IMR-90 (cell line): ENCODE measurements around the gene CREB5. TPM values are rescaled to one million over a fixed set of nuclear protein-coding genes. Genes with fewer than 3 reads are reported as not detected.

Experiments
- ATAC-seq: fragments of 200-7000 bp; cut with Tn5 transposase; 2 replicates; pipeline ENCODE4 v1.9.1; 2020; ENCODE audit warnings: low read depth, mild to moderate bottlenecking, moderate library complexity
- BruUV-seq: library from RNA; stranded (reverse); fragments of 400-500 nt; replicated peaks from 2 replicates; lab custom pipeline; 2021; lab: Mats Ljungman, UMichigan
- CTCF ChIA-PET: fragments of 300-600 bp; formaldehyde crosslinking; extraction: SDS; loops from one replicate; lab custom pipeline; 2021; ENCODE audit warnings: antibody characterized with exemption; lab: Yijun Ruan, JAX
- POLR2A ChIA-PET: fragments of 300-600 bp; sonication (Branson Sonifier 250); formaldehyde crosslinking; loops from one replicate; lab custom pipeline; 2022; ENCODE audit warnings: antibody characterized with exemption; ENCODE audit not compliant: unreplicated experiment; lab: Charles Lee
- DNase-seq: peaks from one replicate; pipeline ENCODE4 v3.0.0; 2013
- H2AFZ ChIP-seq: replicated peaks from 2 replicates; pipeline ENCODE3; 2013; ENCODE audit warnings: low read length, mild to moderate bottlenecking; ENCODE audit not compliant: poor library complexity
- H2AK5ac ChIP-seq: 2 replicates; pipeline ENCODE4 v1.6.1; 2013; ENCODE audit warnings: low read depth, low read length, inconsistent platforms
- H2AK9ac ChIP-seq: replicated peaks from 2 replicates; pipeline ENCODE3; 2013; ENCODE audit warnings: mild to moderate bottlenecking, low read depth, low read length, moderate library complexity; ENCODE audit not compliant: poor library complexity
- H2BK120ac ChIP-seq: 2 replicates; pipeline ENCODE4 v1.6.1; 2013; ENCODE audit warnings: low read depth, low read length, inconsistent platforms
- H2BK15ac ChIP-seq: 3 replicates; pipeline ENCODE4 v1.6.1; 2013; ENCODE audit warnings: low read depth, low read length, inconsistent platforms
- H2BK20ac ChIP-seq: 2 replicates; pipeline ENCODE4 v1.6.1; 2013; ENCODE audit warnings: low read depth, mild to moderate bottlenecking, inconsistent platforms, low read length, moderate library complexity
- H2BK5ac ChIP-seq: 2 replicates; pipeline ENCODE4 v1.6.1; 2013; ENCODE audit warnings: mild to moderate bottlenecking, low read depth, low read length, inconsistent platforms; ENCODE audit not compliant: poor library complexity, severe bottlenecking
- H3K14ac ChIP-seq: replicated peaks from 2 replicates; pipeline ENCODE4 v1.6.1; 2013; ENCODE audit warnings: low read depth, low read length, inconsistent platforms
- H3K18ac ChIP-seq: 2 replicates; pipeline ENCODE4 v1.6.1; 2013; ENCODE audit warnings: low read depth, low read length, control low read depth
- H3K23ac ChIP-seq: 2 replicates; pipeline ENCODE4 v1.6.1; 2013; ENCODE audit warnings: low read depth, low read length, inconsistent platforms
- H3K27ac ChIP-seq: 2 replicates; pipeline ENCODE4 v1.5.1; 2013; ENCODE audit warnings: mild to moderate bottlenecking, control low read depth, low read length; ENCODE audit not compliant: insufficient read depth
- H3K27me3 ChIP-seq: 2 replicates; pipeline ENCODE4 v1.6.1; 2013; ENCODE audit warnings: low read length; ENCODE audit not compliant: control insufficient read depth, insufficient read depth
- H3K36me3 ChIP-seq: 2 replicates; pipeline ENCODE4 v1.6.1; 2013; ENCODE audit warnings: low read length, mixed read lengths; ENCODE audit not compliant: control insufficient read depth, insufficient read depth
- H3K4ac ChIP-seq: 2 replicates; pipeline ENCODE4 v1.6.1; 2013; ENCODE audit warnings: low read depth, low read length, inconsistent platforms
- H3K4me1 ChIP-seq: 2 replicates; pipeline ENCODE4 v1.6.1; 2013; ENCODE audit warnings: low read length, mixed read lengths; ENCODE audit not compliant: control insufficient read depth, insufficient read depth
- H3K4me2 ChIP-seq: 2 replicates; pipeline ENCODE4 v1.6.1; 2013; ENCODE audit warnings: low read depth, mild to moderate bottlenecking, control low read depth, low read length, moderate library complexity
- H3K4me3 ChIP-seq: 2 replicates; pipeline ENCODE4 v1.5.1; 2013; ENCODE audit warnings: low read depth, mild to moderate bottlenecking, control low read depth, low read length, moderate library complexity; ENCODE audit not compliant: insufficient read depth
- H3K56ac ChIP-seq: 2 replicates; pipeline ENCODE4 v1.6.1; 2013; ENCODE audit warnings: low read length, inconsistent platforms; ENCODE audit not compliant: insufficient read depth; ENCODE audit errors: extremely low read depth
- H3K79me1 ChIP-seq, 2 experiments: 2 replicates each; pipeline ENCODE4 v1.6.1; 2013; ENCODE audit warnings: low read length in 2 of 2, inconsistent platforms in 1 of 2, low read depth in 1 of 2
- H3K9ac ChIP-seq: 2 replicates; pipeline ENCODE4 v1.6.1; 2013; ENCODE audit warnings: low read depth, low read length, control low read depth
- H3K9me1 ChIP-seq: 2 replicates; pipeline ENCODE4 v1.6.1; 2013; ENCODE audit warnings: low read length, inconsistent platforms; ENCODE audit not compliant: insufficient read depth
- H3K9me3 ChIP-seq: 2 replicates; pipeline ENCODE4 v1.6.1; 2013; ENCODE audit warnings: low read length; ENCODE audit not compliant: control insufficient read depth, insufficient read depth
- H4K20me1 ChIP-seq: 2 replicates; pipeline ENCODE4 v1.6.1; 2013; ENCODE audit warnings: low read length, inconsistent platforms; ENCODE audit not compliant: insufficient read depth
- H4K5ac ChIP-seq: 2 replicates; pipeline ENCODE4 v1.6.1; 2013; ENCODE audit warnings: mild to moderate bottlenecking, low read depth, low read length, control low read depth
- H4K8ac ChIP-seq, 2 experiments: 2 replicates each; pipeline ENCODE4 v1.6.1; 2013; ENCODE audit warnings: low read depth in 2 of 2, low read length in 2 of 2, control low read depth in 1 of 2, inconsistent platforms in 1 of 2
- H4K91ac ChIP-seq: 2 replicates; pipeline ENCODE4 v1.6.1; 2013; ENCODE audit warnings: low read depth, low read length, inconsistent platforms; ENCODE audit not compliant: insufficient read depth
- ELK1 ChIP-seq: fragments of 150-350 bp; IDR thresholded peaks from 2 replicates; pipeline ENCODE4 v1.6.1; 2016; ENCODE audit warnings: low read depth, mild to moderate bottlenecking, low read length, moderate library complexity, borderline replicate concordance
- MXI1 ChIP-seq: IDR thresholded peaks from 2 replicates; pipeline ENCODE4 v1.6.1; 2012; ENCODE audit warnings: low read depth, mild to moderate bottlenecking, low read length, moderate library complexity, borderline replicate concordance
- RAD21 ChIP-seq: IDR thresholded peaks from 2 replicates; pipeline ENCODE4 v1.6.1; 2012; ENCODE audit warnings: low read length, improper control_type of control experiment
- WGBS, 2 experiments: methylation state at CpG; one replicate each; pipeline versions ENCODE4 v1.1.5 to v1.1.7; 2013; ENCODE audit warnings: missing lambda C conversion rate in 2 of 2; ENCODE audit not compliant: insufficient read length in 1 of 2; ENCODE audit errors: extremely low coverage in 2 of 2; 5-methylcytosine and 5-hydroxymethylcytosine counted together
- dilution Hi-C: fragments of 300-500 bp; cut with HindIII; formaldehyde crosslinking; loops from one replicate; pipeline ENCODE4 v1.14.3; 2018; ENCODE audit warnings: low sequenced_read_pairs; ENCODE audit not compliant: unreplicated experiment
- in situ Hi-C: fragments of 300-500 bp; cut with MboI; formaldehyde crosslinking; loops from 3 replicates; pipeline ENCODE4 v1.14.3; 2019; ENCODE audit warnings: low sequenced_read_pairs, inconsistent platforms, mixed read lengths
- intact Hi-C: fragments of 100-400 bp; cut with micrococcal nuclease; formaldehyde crosslinking; loops from 2 replicates; pipeline ENCODE4 v1.10.0; 2022
- polyA plus RNA-seq, 3 experiments: library from polyadenylated mRNA; depleted of rRNA; stranded (reverse); fragments of >200 nt; gene quantifications; 2 replicates each; pipeline ENCODE4 v1.2.3, GENCODE V29; 2012; ENCODE audit warnings: low replicate concordance in 1 of 3
- total RNA-seq: library from RNA; depleted of rRNA; stranded (reverse); fragments of >200 nt; gene quantifications from 2 replicates; pipeline ENCODE4 v1.2.3, GENCODE V29; 2012
- TF ChIP-seq, protein P1 (sequence below): conservative IDR thresholded peaks from 2 replicates; pipeline ENCODE4 v1.5.1; 2012; ENCODE audit warnings: mild to moderate bottlenecking, low read depth, low read length, improper control_type of control experiment

Gene CREB5
- total and polyA plus RNA-seq, 2 of the 4 experiments (the other 2 are of a cell fraction): 7.3 to 13.1 TPM

DNA sequence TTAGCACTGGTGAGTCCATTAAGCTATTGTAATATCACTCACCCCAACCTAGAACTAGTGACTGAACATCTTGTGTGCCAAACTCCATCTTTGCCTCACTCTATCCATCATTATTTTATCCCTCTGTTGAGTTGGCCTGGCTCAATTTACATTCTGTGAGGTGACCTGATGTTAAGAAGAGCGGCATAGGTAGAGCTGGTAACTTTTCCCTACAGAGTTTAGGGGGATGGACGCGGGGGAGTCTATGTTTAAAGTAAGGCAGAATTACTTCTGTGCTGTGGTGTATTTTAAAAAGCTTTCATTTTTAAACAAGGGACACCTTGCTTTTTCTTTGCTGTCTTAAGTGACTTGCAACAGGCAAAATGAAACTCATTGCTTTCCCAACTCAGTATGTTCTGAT lies 186.3 kb downstream of the CREB5 start:
- intact Hi-C loops: no loop called here
- WGBS, 2 experiments: no CpG with 5 or more reads among the region's 3 CpGs
- Histone ChIP-seq H3K4me1 (no peaks in the 10 kb centered on the region; the same call in 1 of the 2 replicates), H2AK9ac (no peak overlapping the region), H3K18ac (no peak overlapping the region), H3K9me1 (no peaks in the 10 kb centered on the region), H2BK20ac (no peak overlapping the region), H3K14ac (no peak overlapping the region), H3K9ac (no peak overlapping the region), H3K27ac (no peak overlapping the region), H3K4me2 (no peak overlapping the region), H3K36me3 (no peaks in the 10 kb centered on the region), H2AK5ac (no peak overlapping the region), H4K20me1 (no peaks in the 10 kb centered on the region), H4K5ac (no peak overlapping the region), H3K23ac (no peak overlapping the region), H3K9me3 (no peaks in the 10 kb centered on the region), H3K56ac (no peak overlapping the region), H2AFZ (no peak overlapping the region), H3K4me3 (no peak overlapping the region), H4K91ac (no peak overlapping the region), H2BK15ac (no peak overlapping the region), H4K8ac (no peak overlapping the region), H2BK5ac (no peak overlapping the region), H3K27me3 (no peaks in the 10 kb centered on the region; the same call in 1 of the 2 replicates), H2BK120ac (no peak overlapping the region), H3K79me1 (no peaks in the 10 kb centered on the region), H3K4ac (no peak overlapping the region)
- TF ChIP-seq RAD21: no peak
- TF ChIP-seq, protein P1, sequence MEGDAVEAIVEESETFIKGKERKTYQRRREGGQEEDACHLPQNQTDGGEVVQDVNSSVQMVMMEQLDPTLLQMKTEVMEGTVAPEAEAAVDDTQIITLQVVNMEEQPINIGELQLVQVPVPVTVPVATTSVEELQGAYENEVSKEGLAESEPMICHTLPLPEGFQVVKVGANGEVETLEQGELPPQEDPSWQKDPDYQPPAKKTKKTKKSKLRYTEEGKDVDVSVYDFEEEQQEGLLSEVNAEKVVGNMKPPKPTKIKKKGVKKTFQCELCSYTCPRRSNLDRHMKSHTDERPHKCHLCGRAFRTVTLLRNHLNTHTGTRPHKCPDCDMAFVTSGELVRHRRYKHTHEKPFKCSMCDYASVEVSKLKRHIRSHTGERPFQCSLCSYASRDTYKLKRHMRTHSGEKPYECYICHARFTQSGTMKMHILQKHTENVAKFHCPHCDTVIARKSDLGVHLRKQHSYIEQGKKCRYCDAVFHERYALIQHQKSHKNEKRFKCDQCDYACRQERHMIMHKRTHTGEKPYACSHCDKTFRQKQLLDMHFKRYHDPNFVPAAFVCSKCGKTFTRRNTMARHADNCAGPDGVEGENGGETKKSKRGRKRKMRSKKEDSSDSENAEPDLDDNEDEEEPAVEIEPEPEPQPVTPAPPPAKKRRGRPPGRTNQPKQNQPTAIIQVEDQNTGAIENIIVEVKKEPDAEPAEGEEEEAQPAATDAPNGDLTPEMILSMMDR: no peak
- TF ChIP-seq MXI1: no peak
- TF ChIP-seq ELK1: no peak
- no TSS peak for BruUV-seq
- no peak for ATAC-seq
- dilution Hi-C loops: no loop called here
- in situ Hi-C loops: no loop called here
- ChIA-PET POLR2A (no interaction called here), CTCF (interaction anchor here (0.6 kb wide), 1 partner anchor 39 kb away, joined by 6 read pairs; no protein-coding TSS in a partner anchor)
- DNase-seq: no peak
